Left lung (tissue), 14 donors: ENCODE data around the gene VWCE. TPM values are rescaled to one million over a fixed set of nuclear protein-coding genes. Genes with fewer than 3 reads are reported as not detected.
A peak's percentile ranks its signal among the peaks of the same experiment; 100 is the strongest.

Experiments
- ATAC-seq: fragments of 200-7000 bp; cut with Tn5 transposase; one replicate; pipeline ENCODE4 v1.9.1; 2020; ENCODE audit warnings: moderate library complexity
- DNase-seq, 4 donors: peaks; one replicate each; pipeline ENCODE4 v3.0.0-alpha.2; 2013 to 2020
- H3K27ac ChIP-seq, 2 donors: fragments of 200-600 bp; sonication (generic) in 1 of 2; one replicate each; pipeline versions ENCODE4 v1.5.0 to v1.8.0; 2020 to 2021
- H3K27me3 ChIP-seq, 2 donors: fragments of 200-600 bp; sonication (generic) in 1 of 2; one replicate each; pipeline versions ENCODE4 v1.5.0 to v1.8.0; 2020 to 2021
- H3K36me3 ChIP-seq, 2 donors: fragments of 200-600 bp; sonication (generic) in 1 of 2; one replicate each; pipeline versions ENCODE4 v1.5.0 to v1.8.0; 2020 to 2021
- H3K4me1 ChIP-seq, 2 donors: fragments of 200-600 bp; one replicate each; pipeline ENCODE4 v1.8.0; 2021
- H3K4me3 ChIP-seq, 2 donors: fragments of 200-600 bp; sonication (generic) in 1 of 2; one replicate each; pipeline versions ENCODE4 v1.5.0 to v1.8.0; 2020 to 2021; ENCODE audit warnings: mild to moderate bottlenecking in 1 of 2
- H3K9me3 ChIP-seq, 2 donors: fragments of 200-600 bp; sonication (generic) in 1 of 2; one replicate each; pipeline versions ENCODE4 v1.5.0 to v1.8.0; 2020 to 2021
- CTCF ChIP-seq, 2 donors: fragments of 200-600 bp; sonication (generic) in 1 of 2; IDR thresholded peaks; one replicate each; pipeline versions ENCODE4 v1.5.0 to v1.8.0; 2021; ENCODE audit warnings: antibody characterized with exemption in 2 of 2
- intact Hi-C, 2 donors: fragments of 100-400 bp; cut with DNase I; formaldehyde crosslinking; loops; one replicate each; pipeline versions ENCODE4 v1.11.2 to v1.14.2; 2022
- long read RNA-seq, 12 donors: library from polyadenylated mRNA in 2 of 12; unstranded in 2 of 12; transcript quantifications; one replicate each; pipeline ENCODE4 v2.0.0 and lab custom pipeline, GENCODE V29; 2019 to 2026
- polyA plus RNA-seq, 6 donors: library from polyadenylated mRNA; unstranded; fragments of 120-200 nt; gene quantifications; one replicate each; pipeline ENCODE4 v1.2.1, GENCODE V29; 2013; ENCODE audit not compliant: insufficient read length in 6 of 6
- total RNA-seq, 2 donors: library from RNA; stranded (reverse); fragmentation: NEBNext Ultra II Directional; extraction: Animal tissue kit (Norgen Biotek cat#: 25700); gene quantifications; one replicate each; pipeline ENCODE4 v1.2.1, GENCODE V29; 2021
- donor health status: DM: no; HTN: yes; CAD: no.
- donor health status: DM: no; HTN: no; CAD: no.

The VWCE gene, protein sequence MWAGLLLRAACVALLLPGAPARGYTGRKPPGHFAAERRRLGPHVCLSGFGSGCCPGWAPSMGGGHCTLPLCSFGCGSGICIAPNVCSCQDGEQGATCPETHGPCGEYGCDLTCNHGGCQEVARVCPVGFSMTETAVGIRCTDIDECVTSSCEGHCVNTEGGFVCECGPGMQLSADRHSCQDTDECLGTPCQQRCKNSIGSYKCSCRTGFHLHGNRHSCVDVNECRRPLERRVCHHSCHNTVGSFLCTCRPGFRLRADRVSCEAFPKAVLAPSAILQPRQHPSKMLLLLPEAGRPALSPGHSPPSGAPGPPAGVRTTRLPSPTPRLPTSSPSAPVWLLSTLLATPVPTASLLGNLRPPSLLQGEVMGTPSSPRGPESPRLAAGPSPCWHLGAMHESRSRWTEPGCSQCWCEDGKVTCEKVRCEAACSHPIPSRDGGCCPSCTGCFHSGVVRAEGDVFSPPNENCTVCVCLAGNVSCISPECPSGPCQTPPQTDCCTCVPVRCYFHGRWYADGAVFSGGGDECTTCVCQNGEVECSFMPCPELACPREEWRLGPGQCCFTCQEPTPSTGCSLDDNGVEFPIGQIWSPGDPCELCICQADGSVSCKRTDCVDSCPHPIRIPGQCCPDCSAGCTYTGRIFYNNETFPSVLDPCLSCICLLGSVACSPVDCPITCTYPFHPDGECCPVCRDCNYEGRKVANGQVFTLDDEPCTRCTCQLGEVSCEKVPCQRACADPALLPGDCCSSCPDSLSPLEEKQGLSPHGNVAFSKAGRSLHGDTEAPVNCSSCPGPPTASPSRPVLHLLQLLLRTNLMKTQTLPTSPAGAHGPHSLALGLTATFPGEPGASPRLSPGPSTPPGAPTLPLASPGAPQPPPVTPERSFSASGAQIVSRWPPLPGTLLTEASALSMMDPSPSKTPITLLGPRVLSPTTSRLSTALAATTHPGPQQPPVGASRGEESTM
- total RNA-seq = under 1 TPM; 0.55 TPM
- 1 to 10 TPM; 1.4 to 3.6 (median 2.2) TPM for polyA plus RNA-seq
- long read RNA-seq, donor 1 = 0 reads
- long read RNA-seq, donor 2 = 0 reads
- long read RNA-seq, donor 3 = 0 reads
- long read RNA-seq, donor 4 = 0 reads
- long read RNA-seq, donor 5 = 0 reads
- long read RNA-seq, donor 6 = 0 reads
- long read RNA-seq, donor 7 = 0 reads
- long read RNA-seq, donor 8 = 0 reads
- long read RNA-seq, donor 9 = 0 reads
- long read RNA-seq, donor 10 = 0 reads
- long read RNA-seq, donor 11 = 0 reads
- long read RNA-seq, donor 12 = 0 reads

GRCh38 chr11:61294717-61295595, at the start of gene VWCE:
Gene VWCE (minus strand): TSS chr11:61295316. CDS start chr11:61295037, 279 bp downstream.
- Histone ChIP-seq H3K4me1 (peaks cover 16 to 42% of the 10 kb centered on the region in 2 donors), H3K27me3 (peaks cover 5 to 59% of the 10 kb centered on the region in 2 donors), H3K9me3 (no peaks in the 10 kb centered on the region), H3K4me3 (peak within 1 kb of the TSS; percentile 40 to 44), H3K36me3 (peaks cover 0 to 28% of the 10 kb centered on the region in 2 donors), H3K27ac (no peak within 1 kb of the TSS)
- peak; percentile 90 for ATAC-seq
- no peak for TF ChIP-seq CTCF (IDR thresholded peaks at IDR 0.05)
- peak; percentile 42 to 86 (median 62) for DNase-seq
- intact Hi-C loops = no loop called here

GRCh38 chr11:61343792-61344745, 49.0 kb upstream of the VWCE start:
- Histone ChIP-seq H3K27ac (no peak overlapping the region), H3K27me3 (no peaks in the 10 kb centered on the region), H3K36me3 (peaks cover 0 to 64% of the 10 kb centered on the region in 2 donors), H3K4me1 (peaks cover 0 to 17% of the 10 kb centered on the region in 2 donors), H3K9me3 (no peaks in the 10 kb centered on the region), H3K4me3 (no peak overlapping the region)
- no peak for ATAC-seq
- no peak for DNase-seq
- intact Hi-C loops = no loop called here
- TF ChIP-seq CTCF (IDR thresholded peaks at IDR 0.05) = no peak

DNA sequence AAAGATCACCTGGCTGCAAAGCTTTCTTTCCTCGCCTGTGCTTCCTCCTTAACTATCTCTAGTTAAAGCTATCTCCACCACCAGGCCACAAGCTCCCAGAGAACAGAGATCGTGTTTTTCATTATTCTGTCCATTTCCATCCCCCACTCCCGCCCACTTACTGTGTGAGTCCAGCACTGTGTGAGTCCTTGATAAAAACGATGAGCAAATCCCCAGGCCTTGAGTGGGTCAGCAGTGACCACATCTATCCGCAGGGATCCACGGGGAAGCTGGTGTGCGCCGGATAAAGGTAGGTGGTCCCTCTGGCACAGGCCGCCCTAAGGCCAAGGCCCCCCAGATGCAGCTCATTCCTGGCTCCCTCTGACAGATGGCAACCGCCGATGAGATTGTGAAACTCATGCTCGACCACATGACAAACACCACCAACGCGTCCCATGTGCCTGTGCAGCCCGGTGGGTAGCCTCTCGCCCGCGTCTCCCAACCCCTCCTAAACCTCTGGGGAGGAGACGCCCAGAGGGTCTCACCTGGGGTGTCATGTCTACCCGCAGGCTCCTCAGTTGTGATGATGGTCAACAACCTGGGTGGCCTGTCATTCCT, 47.2 kb upstream of the VWCE start:
- no peak for TF ChIP-seq CTCF (IDR thresholded peaks at IDR 0.05)
- no peak overlapping the region for H3K27ac ChIP-seq
- DNase-seq (no peak), ATAC-seq (no peak)
- no peaks in the 10 kb centered on the region for H3K27me3 ChIP-seq
- no peaks in the 10 kb centered on the region for H3K9me3 ChIP-seq
- H3K4me3 ChIP-seq = no peak overlapping the region
- intact Hi-C loops = no loop called here
- peaks cover 0 to 3% of the 10 kb centered on the region in 2 donors for H3K4me1 ChIP-seq
- H3K36me3 ChIP-seq = peaks cover 0 to 52% of the 10 kb centered on the region in 2 donors
